Bronchial epithelial cell (primary cell): Measurements from ENCODE around the gene LRFN2. TPM values are rescaled to one million over a fixed set of nuclear protein-coding genes. Genes with fewer than 3 reads are reported as not detected.

Experiments
- DNase-seq: peaks from one replicate; pipeline ENCODE4 v3.0.0-alpha.2; 2010; ENCODE audit warnings: low read depth
- FAIRE-seq: peaks from 2 replicates; lab custom pipeline; 2011; peaks lifted over from hg19 to GRCh38; lab: Jason Lieb, UNC
- H3K27me3 ChIP-seq: 2 replicates; pipeline ENCODE4 v1.5.1; 2011; ENCODE audit warnings: low read length; ENCODE audit not compliant: control insufficient read depth, insufficient read depth
- H3K36me3 ChIP-seq: 2 replicates; pipeline ENCODE4 v1.5.1; 2011; ENCODE audit warnings: low read length; ENCODE audit not compliant: control insufficient read depth, insufficient read depth
- H3K4me3 ChIP-seq: 2 replicates; pipeline ENCODE4 v1.5.1; 2011; ENCODE audit warnings: mild to moderate bottlenecking, low read depth, low read length, control low read depth
- CTCF ChIP-seq: IDR thresholded peaks from 2 replicates; pipeline ENCODE4 v1.5.1; 2011; ENCODE audit warnings: mild to moderate bottlenecking, moderate library complexity, low read length, control low read depth, inconsistent platforms; ENCODE audit not compliant: insufficient read depth, severe bottlenecking
- total RNA-seq: library from RNA; depleted of rRNA; stranded (reverse); fragments of >200 nt; gene quantifications from 2 replicates; pipeline ENCODE4 v1.2.1, GENCODE V29; 2014

The LRFN2 gene
- total RNA-seq, 1 donor from 2014 or later: not detected

DNA sequence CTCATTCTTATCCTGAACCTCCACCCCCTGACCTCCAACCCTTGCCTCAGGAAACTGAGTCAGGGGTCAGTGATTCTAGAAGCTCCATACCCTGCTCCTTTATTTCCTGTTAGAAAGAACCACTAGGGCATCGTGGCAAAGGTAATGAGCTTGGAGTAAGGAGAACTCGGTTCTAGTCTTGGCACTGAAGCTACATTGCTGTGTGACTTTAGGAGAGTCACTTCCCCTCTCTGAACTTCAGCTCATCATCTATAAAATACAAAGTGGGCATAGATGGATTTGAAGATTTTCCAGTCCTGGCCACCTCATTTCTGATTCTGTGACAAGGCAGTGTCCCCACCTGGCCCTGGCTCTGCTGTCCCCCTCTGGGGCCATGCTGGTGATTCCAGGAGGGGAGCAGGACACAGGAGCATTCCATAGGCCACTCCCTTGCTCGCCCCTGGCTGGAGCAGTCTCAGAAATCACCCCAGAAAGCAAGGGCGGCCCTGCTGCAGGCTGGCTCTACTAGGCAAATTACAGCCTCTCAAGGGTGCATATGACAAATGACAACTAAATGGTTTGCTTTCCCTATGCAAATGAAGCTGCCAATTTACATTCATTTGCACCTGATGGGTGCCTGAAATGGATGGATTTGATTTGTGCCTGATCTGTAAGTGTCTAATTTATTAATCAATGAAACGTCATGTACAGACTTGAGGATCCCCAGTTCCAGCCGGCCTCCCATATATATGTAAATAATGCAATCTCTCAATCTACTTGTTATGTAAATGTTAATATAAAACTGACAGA, 62.2 kb downstream of the LRFN2 start:
- FAIRE-seq: no peak
- TF ChIP-seq CTCF: no peak

DNA sequence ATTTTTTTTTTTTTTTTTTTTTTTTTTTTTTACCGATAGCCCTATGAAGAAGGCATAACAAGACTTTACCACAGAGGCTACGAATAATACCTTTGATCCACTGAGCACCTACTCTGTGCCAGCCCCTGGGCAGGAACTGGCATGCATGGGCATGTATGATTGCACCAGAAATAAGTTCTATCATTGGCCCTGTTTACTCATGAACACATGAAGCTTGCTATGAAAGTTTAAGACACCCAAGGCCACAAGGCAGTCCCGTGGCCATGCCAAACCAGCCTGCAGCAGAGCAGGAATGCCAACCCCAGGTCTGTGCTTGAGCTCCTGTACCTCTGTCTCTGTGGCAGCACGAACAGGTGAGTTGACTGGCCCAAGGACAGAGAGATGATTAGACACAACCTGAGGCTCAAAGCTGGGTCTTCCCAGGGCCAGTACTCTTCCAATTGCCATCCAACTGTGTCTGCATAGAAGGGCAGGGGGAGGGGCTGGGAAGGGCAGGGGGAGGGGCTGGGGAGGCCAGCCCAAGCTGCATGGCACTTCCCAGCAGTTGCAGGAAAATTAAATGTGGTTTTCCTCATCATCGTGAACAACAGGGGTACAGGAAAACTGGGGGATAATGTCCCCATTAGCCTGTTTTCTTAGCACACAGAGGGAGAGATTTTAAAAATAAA, 63.5 kb downstream of the LRFN2 start:
- H3K36me3 ChIP-seq: no peaks in the 10 kb centered on the region
- no peak for TF ChIP-seq CTCF
- no peaks in the 10 kb centered on the region for H3K27me3 ChIP-seq
- peak; percentile 72 for DNase-seq
- no peak overlapping the region for H3K4me3 ChIP-seq
- no peak for FAIRE-seq

More for the DNA sequence above, 62.2 kb downstream of the LRFN2 start:
- H3K36me3 ChIP-seq: no peaks in the 10 kb centered on the region
- H3K27me3 ChIP-seq: no peaks in the 10 kb centered on the region
- DNase-seq: no peak
- H3K4me3 ChIP-seq: no peak overlapping the region

DNA sequence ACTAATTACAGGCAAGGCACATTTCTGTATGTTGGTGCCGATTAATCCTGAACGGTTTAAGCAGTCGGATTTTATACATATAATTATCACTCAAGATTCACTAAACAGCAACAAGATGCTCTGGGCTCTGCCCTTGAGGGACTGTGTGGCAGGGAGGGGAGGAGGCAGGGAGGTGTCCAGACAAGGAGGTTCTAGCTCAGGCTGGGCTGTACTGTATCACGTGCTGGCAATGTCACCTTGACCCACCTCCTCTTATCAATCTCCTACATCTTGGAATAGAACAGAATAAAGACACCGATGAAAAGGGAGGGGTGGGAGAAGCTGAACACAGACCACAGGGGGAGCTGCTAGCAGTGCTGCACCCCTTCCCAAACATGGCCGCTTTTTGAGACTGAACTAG, 65.7 kb downstream of the LRFN2 start:
- DNase-seq (no peak), FAIRE-seq (no peak)
- no peak overlapping the region for H3K4me3 ChIP-seq
- no peak for TF ChIP-seq CTCF
- no peaks in the 10 kb centered on the region for H3K27me3 ChIP-seq
- no peaks in the 10 kb centered on the region for H3K36me3 ChIP-seq

- FAIRE-seq (no peak), DNase-seq (no peak)
- Histone ChIP-seq H3K4me3 (no peak overlapping the region), H3K36me3 (no peaks in the 10 kb centered on the region), H3K27me3 (no peaks in the 10 kb centered on the region)
- TF ChIP-seq CTCF: no peak
These were observed 66.5 kb downstream of the LRFN2 start for GRCh38 chr6:40520678-40521077.

DNA sequence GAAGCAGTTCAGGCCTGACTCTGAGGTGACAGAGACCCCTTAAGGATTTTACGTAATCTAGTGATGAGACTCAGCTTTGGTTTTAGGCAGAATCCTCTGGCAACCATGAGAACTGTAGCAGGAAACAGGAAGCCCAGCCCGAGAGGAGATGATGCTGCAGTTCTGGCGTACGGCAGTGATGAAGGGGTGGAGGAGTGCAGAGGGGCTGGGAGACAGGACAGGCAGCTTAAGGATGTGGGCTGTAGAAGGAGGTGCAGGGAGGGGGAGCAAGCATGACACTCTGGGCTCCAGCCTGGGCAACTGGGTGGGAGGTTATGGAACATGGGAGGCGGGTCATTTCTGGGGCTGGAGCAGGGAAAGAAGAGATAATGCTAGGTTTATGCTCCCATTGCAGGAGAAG, 67.1 kb downstream of the LRFN2 start:
- H3K27me3 ChIP-seq: no peaks in the 10 kb centered on the region
- no peaks in the 10 kb centered on the region for H3K36me3 ChIP-seq
- no peak for TF ChIP-seq CTCF
- DNase-seq (no peak), FAIRE-seq (no peak)
- no peak overlapping the region for H3K4me3 ChIP-seq
